Stimulated activated naive CD8-positive, alpha-beta T cell treated with anti-CD3 and anti-CD28 coated beads, Interleukin-15, amount 100 ng/mL, for 72 hours (primary cell): ENCODE measurements around the gene LCLAT1.
"Not testable (repeated sequence)": the region's sequence is repeated elsewhere in the genome, so short reads cannot be mapped to it uniquely, and the experiment has no call there.

Source experiments
- ATAC-seq: fragments of 150-1000 bp; cut with Tn5 transposase; 2 replicates; pipeline ENCODE4 v1.10.0; 2021; ENCODE audit warnings: mild to moderate bottlenecking, moderate library complexity
- DNase-seq, 2 donors: peaks; one replicate each; pipeline ENCODE4 v3.0.0; 2021 to 2022
- H3K27ac Mint-ChIP-seq, 2 donors: one replicate each; pipeline ENCODE4 v1.8.0; 2022; ENCODE audit warnings: mild to moderate bottlenecking in 2 of 2, mixed read lengths in 2 of 2, moderate library complexity in 2 of 2
- H3K27me3 Mint-ChIP-seq: one replicate; pipeline ENCODE4 v1.8.0; 2022; ENCODE audit warnings: mixed read lengths
- H3K4me1 Mint-ChIP-seq: one replicate; pipeline ENCODE4 v1.8.0; 2022; ENCODE audit warnings: mild to moderate bottlenecking, mixed read lengths
- H3K4me3 Mint-ChIP-seq, 2 donors: one replicate each; pipeline ENCODE4 v1.8.0; 2022; ENCODE audit warnings: mild to moderate bottlenecking in 2 of 2, mixed read lengths in 2 of 2, moderate library complexity in 1 of 2
- H3K9me3 Mint-ChIP-seq, 2 donors: one replicate each; pipeline ENCODE4 v1.8.0; 2022; ENCODE audit warnings: mixed read lengths in 2 of 2

LCLAT1 gene

GRCh38 chr2:30629866-30630265 lies 182.8 kb downstream of the LCLAT1 start:
- no peak for DNase-seq
- Mint-ChIP-seq H3K27ac (no peak overlapping the region), H3K4me1 (peaks cover 41% of the 10 kb centered on the region), H3K27me3 (no peaks in the 10 kb centered on the region), H3K4me3 (no peak overlapping the region), H3K9me3 (no peaks in the 10 kb centered on the region)
- no peak for ATAC-seq

GRCh38 chr2:30631051-30631671 lies 184.1 kb downstream of the LCLAT1 start:
- DNase-seq, result peak in 1 of 2 donors; percentile 15
- Mint-ChIP-seq H3K27ac (no peak overlapping the region), H3K4me1 (peaks cover 29% of the 10 kb centered on the region), H3K4me3 (no peak overlapping the region), H3K27me3 (no peaks in the 10 kb centered on the region), H3K9me3 (no peaks in the 10 kb centered on the region)
- peak; percentile 78 for ATAC-seq

GRCh38 chr2:30633039-30633438 lies 186.0 kb downstream of the LCLAT1 start:
- ATAC-seq (no peak), DNase-seq (no peak)
- Mint-ChIP-seq H3K9me3 (no peaks in the 10 kb centered on the region), H3K27ac (no peak overlapping the region), H3K4me3 (no peak overlapping the region), H3K4me1 (peaks cover 17% of the 10 kb centered on the region), H3K27me3 (no peaks in the 10 kb centered on the region)

GRCh38 chr2:30636311-30636710 lies 189.3 kb downstream of the LCLAT1 start:
- Mint-ChIP-seq H3K4me1 (peaks cover 2% of the 10 kb centered on the region), H3K4me3 (no peak overlapping the region), H3K9me3 (no peaks in the 10 kb centered on the region), H3K27me3 (no peaks in the 10 kb centered on the region), H3K27ac (peak overlapping the region in 1 of 2 donors; percentile 7)
- no peak for DNase-seq
- no peak for ATAC-seq

GRCh38 chr2:30639836-30640235 lies 192.8 kb downstream of the LCLAT1 start:
- H3K27ac Mint-ChIP-seq, result no peak overlapping the region
- no peaks in the 10 kb centered on the region for H3K9me3 Mint-ChIP-seq
- no peaks in the 10 kb centered on the region for H3K4me1 Mint-ChIP-seq
- DNase-seq (no peak), ATAC-seq (no peak)
- H3K27me3 Mint-ChIP-seq, result no peaks in the 10 kb centered on the region
- no peak overlapping the region for H3K4me3 Mint-ChIP-seq

GRCh38 chr2:30641765-30642345 lies 194.8 kb downstream of the LCLAT1 start:
- H3K9me3 Mint-ChIP-seq, result no peaks in the 10 kb centered on the region
- H3K4me1 Mint-ChIP-seq, result no peaks in the 10 kb centered on the region
- no peak overlapping the region for H3K4me3 Mint-ChIP-seq
- DNase-seq, result no peak
- no peaks in the 10 kb centered on the region for H3K27me3 Mint-ChIP-seq
- no peak overlapping the region for H3K27ac Mint-ChIP-seq
- no peak for ATAC-seq

GRCh38 chr2:30643013-30643412 lies 196.0 kb downstream of the LCLAT1 start:
- H3K4me3 Mint-ChIP-seq, H3K9me3 Mint-ChIP-seq, ATAC-seq, H3K4me1 Mint-ChIP-seq, H3K27me3 Mint-ChIP-seq, H3K27ac Mint-ChIP-seq, DNase-seq: not testable (repeated sequence)

- H3K27ac Mint-ChIP-seq, result no peak overlapping the region
- no peaks in the 10 kb centered on the region for H3K27me3 Mint-ChIP-seq
- H3K4me3 Mint-ChIP-seq, result no peak overlapping the region
- no peaks in the 10 kb centered on the region for H3K4me1 Mint-ChIP-seq
- DNase-seq, result no peak
- no peak for ATAC-seq
- H3K9me3 Mint-ChIP-seq, result no peaks in the 10 kb centered on the region
Measured at GRCh38 chr2:30643674-30644073, 196.6 kb downstream of the LCLAT1 start.

- no peak for ATAC-seq
- no peak overlapping the region for H3K4me3 Mint-ChIP-seq
- DNase-seq, result no peak
- no peak overlapping the region for H3K27ac Mint-ChIP-seq
- no peaks in the 10 kb centered on the region for H3K4me1 Mint-ChIP-seq
- no peaks in the 10 kb centered on the region for H3K27me3 Mint-ChIP-seq
- H3K9me3 Mint-ChIP-seq, result no peaks in the 10 kb centered on the region
Measured at GRCh38 chr2:30645081-30645744, 198.2 kb downstream of the LCLAT1 start.

- H3K27ac Mint-ChIP-seq, result peak overlapping the region in 1 of 2 donors; percentile 73
- no peak overlapping the region for H3K4me3 Mint-ChIP-seq
- no peak for DNase-seq
- H3K27me3 Mint-ChIP-seq, result no peaks in the 10 kb centered on the region
- no peaks in the 10 kb centered on the region for H3K4me1 Mint-ChIP-seq
- no peaks in the 10 kb centered on the region for H3K9me3 Mint-ChIP-seq
- ATAC-seq, result no peak
Measured at GRCh38 chr2:30645745-30646119, 198.7 kb downstream of the LCLAT1 start.

GRCh38 chr2:30647752-30648457 lies 200.9 kb downstream of the LCLAT1 start:
- DNase-seq, result no peak
- no peak for ATAC-seq
- H3K27me3 Mint-ChIP-seq, result no peaks in the 10 kb centered on the region
- no peak overlapping the region for H3K27ac Mint-ChIP-seq
- no peaks in the 10 kb centered on the region for H3K4me1 Mint-ChIP-seq
- H3K4me3 Mint-ChIP-seq, result no peak overlapping the region
- H3K9me3 Mint-ChIP-seq, result no peaks in the 10 kb centered on the region

- Mint-ChIP-seq H3K27ac (no peak overlapping the region), H3K4me1 (no peaks in the 10 kb centered on the region), H3K4me3 (no peak overlapping the region), H3K27me3 (no peaks in the 10 kb centered on the region), H3K9me3 (no peaks in the 10 kb centered on the region)
- DNase-seq (no peak), ATAC-seq (no peak)
Measured at GRCh38 chr2:30649278-30649677, 202.2 kb downstream of the LCLAT1 start.

- H3K27me3 Mint-ChIP-seq, result no peaks in the 10 kb centered on the region
- no peak for ATAC-seq
- H3K4me1 Mint-ChIP-seq, result no peaks in the 10 kb centered on the region
- H3K27ac Mint-ChIP-seq, result peak overlapping the region in 1 of 2 donors; percentile 35
- no peak overlapping the region for H3K4me3 Mint-ChIP-seq
- no peaks in the 10 kb centered on the region for H3K9me3 Mint-ChIP-seq
- no peak for DNase-seq
Measured at GRCh38 chr2:30649828-30650227, 202.8 kb downstream of the LCLAT1 start.

GRCh38 chr2:30652271-30652915 lies 205.3 kb downstream of the LCLAT1 start:
- no peak for ATAC-seq
- Mint-ChIP-seq H3K4me1 (no peaks in the 10 kb centered on the region), H3K27ac (no peak overlapping the region), H3K9me3 (no peaks in the 10 kb centered on the region), H3K27me3 (no peaks in the 10 kb centered on the region), H3K4me3 (no peak overlapping the region)
- DNase-seq, result no peak

GRCh38 chr2:30653847-30654246 lies 206.8 kb downstream of the LCLAT1 start:
- ATAC-seq, result peak; percentile 54
- Mint-ChIP-seq H3K4me3 (no peak overlapping the region), H3K4me1 (no peaks in the 10 kb centered on the region), H3K9me3 (no peaks in the 10 kb centered on the region), H3K27me3 (no peaks in the 10 kb centered on the region), H3K27ac (no peak overlapping the region)
- no peak for DNase-seq

- Mint-ChIP-seq H3K9me3 (no peaks in the 10 kb centered on the region), H3K4me3 (no peak overlapping the region), H3K27ac (no peak overlapping the region), H3K27me3 (no peaks in the 10 kb centered on the region), H3K4me1 (no peaks in the 10 kb centered on the region)
- DNase-seq (no peak), ATAC-seq (no peak)
Measured at GRCh38 chr2:30654404-30654803, 207.4 kb downstream of the LCLAT1 start.
